Nephron progenitor cell (in vitro differentiated cells): Measurements from ENCODE around the gene MYO1D.

Source experiments
- DNase-seq: peaks from one replicate; pipeline ENCODE4 v3.0.0; 2021
- H3K27ac Mint-ChIP-seq: 2 replicates; pipeline ENCODE4 v1.8.0; 2021; ENCODE audit warnings: mild to moderate bottlenecking, moderate library complexity, mixed read lengths
- H3K27me3 Mint-ChIP-seq: 2 replicates; pipeline ENCODE4 v1.8.0; 2021; ENCODE audit warnings: mild to moderate bottlenecking, low read depth, mixed read lengths; ENCODE audit not compliant: poor library complexity
- H3K36me3 Mint-ChIP-seq: 2 replicates; pipeline ENCODE4 v1.8.0; 2021; ENCODE audit warnings: low read depth, mixed read lengths
- H3K4me1 Mint-ChIP-seq: 2 replicates; pipeline ENCODE4 v1.8.0; 2021; ENCODE audit warnings: mixed read lengths
- H3K4me3 Mint-ChIP-seq: 2 replicates; pipeline ENCODE4 v1.8.0; 2021; ENCODE audit warnings: mild to moderate bottlenecking, moderate library complexity, mixed read lengths
- H3K9me3 Mint-ChIP-seq: 2 replicates; pipeline ENCODE4 v1.8.0; 2021; ENCODE audit warnings: mild to moderate bottlenecking, moderate library complexity, mixed read lengths
- TF ChIP-seq, protein P1 (sequence below): fragments of 200-600 bp; sonication (generic); IDR thresholded peaks from 2 replicates; pipeline ENCODE4 v1.5.0; 2021; ENCODE audit warnings: antibody characterized with exemption

MYO1D gene

GRCh38 chr17:32485261-32486110 lies 391.4 kb downstream of the MYO1D start:
- no peaks in the 10 kb centered on the region for H3K9me3 Mint-ChIP-seq
- TF ChIP-seq, protein P1, sequence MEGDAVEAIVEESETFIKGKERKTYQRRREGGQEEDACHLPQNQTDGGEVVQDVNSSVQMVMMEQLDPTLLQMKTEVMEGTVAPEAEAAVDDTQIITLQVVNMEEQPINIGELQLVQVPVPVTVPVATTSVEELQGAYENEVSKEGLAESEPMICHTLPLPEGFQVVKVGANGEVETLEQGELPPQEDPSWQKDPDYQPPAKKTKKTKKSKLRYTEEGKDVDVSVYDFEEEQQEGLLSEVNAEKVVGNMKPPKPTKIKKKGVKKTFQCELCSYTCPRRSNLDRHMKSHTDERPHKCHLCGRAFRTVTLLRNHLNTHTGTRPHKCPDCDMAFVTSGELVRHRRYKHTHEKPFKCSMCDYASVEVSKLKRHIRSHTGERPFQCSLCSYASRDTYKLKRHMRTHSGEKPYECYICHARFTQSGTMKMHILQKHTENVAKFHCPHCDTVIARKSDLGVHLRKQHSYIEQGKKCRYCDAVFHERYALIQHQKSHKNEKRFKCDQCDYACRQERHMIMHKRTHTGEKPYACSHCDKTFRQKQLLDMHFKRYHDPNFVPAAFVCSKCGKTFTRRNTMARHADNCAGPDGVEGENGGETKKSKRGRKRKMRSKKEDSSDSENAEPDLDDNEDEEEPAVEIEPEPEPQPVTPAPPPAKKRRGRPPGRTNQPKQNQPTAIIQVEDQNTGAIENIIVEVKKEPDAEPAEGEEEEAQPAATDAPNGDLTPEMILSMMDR, result no peak
- peaks cover 60% of the 10 kb centered on the region for H3K4me1 Mint-ChIP-seq
- H3K36me3 Mint-ChIP-seq, result peaks cover 14% of the 10 kb centered on the region
- H3K4me3 Mint-ChIP-seq, result peak overlapping the region; percentile 72
- no peak for DNase-seq
- H3K27me3 Mint-ChIP-seq, result peaks cover 6% of the 10 kb centered on the region
- no peak overlapping the region for H3K27ac Mint-ChIP-seq

- TF ChIP-seq, protein P1, result no peak
- no peak for DNase-seq
- H3K4me1 Mint-ChIP-seq, result peaks cover 52% of the 10 kb centered on the region
These were observed 392.3 kb downstream of the MYO1D start for GRCh38 chr17:32484628-32485027.

DNA sequence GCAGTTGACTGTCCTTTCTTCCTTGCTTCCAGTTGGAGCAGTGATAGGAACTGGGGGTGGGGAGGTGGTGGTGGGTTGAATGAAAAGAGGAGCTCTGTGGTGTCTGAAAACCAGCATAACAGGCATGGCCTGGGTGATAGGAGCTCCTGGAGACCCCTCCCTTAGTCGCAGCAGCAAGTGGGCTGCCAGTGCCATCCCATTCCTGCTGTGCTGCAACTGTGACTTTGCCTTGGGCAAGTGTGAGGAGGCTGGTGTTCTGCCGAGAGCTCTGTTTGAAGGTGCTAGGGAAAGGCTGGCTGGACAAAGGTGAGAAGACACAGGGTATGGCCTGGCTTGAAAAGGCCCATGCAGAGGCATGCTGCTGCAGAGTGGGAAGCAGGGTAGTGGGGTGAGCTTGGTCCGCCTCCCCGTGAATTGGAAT lies 392.9 kb downstream of the MYO1D start:
- TF ChIP-seq, protein P1, result no peak
- Mint-ChIP-seq H3K4me3 (peak overlapping the region; percentile 47), H3K4me1 (peaks cover 46% of the 10 kb centered on the region), H3K9me3 (no peaks in the 10 kb centered on the region), H3K27me3 (peaks cover 5% of the 10 kb centered on the region), H3K36me3 (peaks cover 25% of the 10 kb centered on the region), H3K27ac (peak overlapping the region; percentile 92)
- no peak for DNase-seq

More at GRCh38 chr17:32484628-32485027, 392.3 kb downstream of the MYO1D start:
- Mint-ChIP-seq H3K27ac (no peak overlapping the region), H3K9me3 (no peaks in the 10 kb centered on the region), H3K4me3 (no peak overlapping the region), H3K36me3 (peaks cover 21% of the 10 kb centered on the region), H3K27me3 (peaks cover 6% of the 10 kb centered on the region)

- DNase-seq, result peak; percentile 58
- peaks cover 2% of the 10 kb centered on the region for H3K27me3 Mint-ChIP-seq
- H3K27ac Mint-ChIP-seq, result peak overlapping the region; percentile 92
- peaks cover 30% of the 10 kb centered on the region for H3K36me3 Mint-ChIP-seq
- peaks cover 41% of the 10 kb centered on the region for H3K4me1 Mint-ChIP-seq
- H3K4me3 Mint-ChIP-seq, result no peak overlapping the region
- no peaks in the 10 kb centered on the region for H3K9me3 Mint-ChIP-seq
- TF ChIP-seq, protein P1, result peak; percentile 54
These were observed 393.4 kb downstream of the MYO1D start for GRCh38 chr17:32483451-32484019.

GRCh38 chr17:32482568-32483320 lies 394.2 kb downstream of the MYO1D start:
- Mint-ChIP-seq H3K27ac (peak overlapping the region; percentile 36), H3K9me3 (no peaks in the 10 kb centered on the region), H3K4me1 (peaks cover 33% of the 10 kb centered on the region), H3K36me3 (peaks cover 32% of the 10 kb centered on the region), H3K27me3 (peaks cover 2% of the 10 kb centered on the region), H3K4me3 (no peak overlapping the region)
- TF ChIP-seq, protein P1, result no peak
- no peak for DNase-seq
